GM23248 (cell line): ENCODE measurements around the gene FEZF2.

ENCODE experiments used
- EZH2 ChIP-seq: fragments of 200-600 bp; sonication (generic); IDR thresholded peaks from 2 replicates; pipeline ENCODE4 v1.6.1; 2018; ENCODE audit warnings: antibody characterized with exemption, mild to moderate bottlenecking; ENCODE audit not compliant: insufficient read depth, poor library complexity, severe bottlenecking
- EZH2phosphoT487 ChIP-seq: fragments of 200-600 bp; sonication (generic); IDR thresholded peaks from 2 replicates; pipeline ENCODE4 v1.6.1; 2018; ENCODE audit warnings: antibody characterized with exemption, moderate library complexity, mild to moderate bottlenecking, low read depth; ENCODE audit not compliant: insufficient read depth

DNA sequence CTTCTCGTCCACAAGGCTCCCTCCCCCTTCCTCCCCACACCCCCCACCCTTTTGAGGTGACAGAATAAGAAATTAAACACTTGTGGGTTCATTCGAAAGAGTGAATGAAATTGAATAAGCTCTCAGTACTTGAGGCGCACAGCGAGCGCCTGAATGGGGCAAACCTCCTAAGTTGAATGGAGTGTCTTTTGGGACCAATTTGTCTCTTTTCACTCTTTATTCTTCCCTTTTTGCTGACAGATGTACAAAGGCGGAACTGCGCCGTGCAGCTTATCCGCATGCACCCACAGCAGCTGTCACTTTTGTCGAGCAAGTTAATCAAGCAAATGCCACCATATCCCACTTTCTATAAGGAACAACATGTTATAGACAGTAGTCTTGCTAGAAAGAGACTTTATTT lies 47.9 kb upstream of the FEZF2 start:
- TF ChIP-seq EZH2phosphoT487 (no peak), EZH2 (no peak)
